Hepatocyte (in vitro differentiated cells): ENCODE measurements around the gene PTPRC.

Source experiments
- CTCF ChIP-seq: fragments of 200-600 bp; sonication (generic); IDR thresholded peaks from 2 replicates; pipeline ENCODE4 v1.5.1; 2016; ENCODE audit warnings: antibody characterized with exemption, mild to moderate bottlenecking; ENCODE audit not compliant: poor library complexity
- EZH2 ChIP-seq: fragments of 200-600 bp; sonication (generic); IDR thresholded peaks from 2 replicates; pipeline ENCODE4 v1.6.1; 2016; ENCODE audit warnings: antibody characterized with exemption, mild to moderate bottlenecking, borderline replicate concordance
- EZH2phosphoT487 ChIP-seq: fragments of 200-600 bp; sonication (generic); IDR thresholded peaks from one replicate; pipeline ENCODE4 v1.6.1; 2018; ENCODE audit warnings: antibody characterized with exemption, mild to moderate bottlenecking, low read depth, moderate library complexity; ENCODE audit not compliant: unreplicated experiment, severe bottlenecking

GRCh38 chr1:198805498-198806151 is 166.8 kb downstream of the PTPRC start:
- TF ChIP-seq CTCF (no peak), EZH2 (no peak), EZH2phosphoT487 (no peak)
